Activated CD8-positive, alpha-beta memory T cell treated with anti-CD3 and anti-CD28 coated beads, Interleukin-2, amount 50 U/mL, for 24 hours (primary cell): ENCODE measurements around the gene KLHDC7B.

ENCODE experiments used
- DNase-seq: peaks from one replicate; pipeline ENCODE4 v3.0.0-alpha.2; 2020; ENCODE audit errors: extremely low read depth

KLHDC7B gene

GRCh38 chr22:50545522-50546325 lies at the start of gene KLHDC7B:
KLHDC7B (plus strand) TSS chr22:50545899; CDS start chr22:50546244, 345 bp downstream.
- DNase-seq = no peak

GRCh38 chr22:50497093-50497492 lies 48.6 kb upstream of the KLHDC7B start:
- no peak for DNase-seq

GRCh38 chr22:50498322-50498890 lies 47.3 kb upstream of the KLHDC7B start:
- peak; percentile 30 for DNase-seq

GRCh38 chr22:50500452-50500851 lies 45.2 kb upstream of the KLHDC7B start:
- no peak for DNase-seq

GRCh38 chr22:50502096-50502495 lies 43.6 kb upstream of the KLHDC7B start:
- DNase-seq = no peak

- DNase-seq = no peak
Measured at GRCh38 chr22:50502628-50503474, 42.8 kb upstream of the KLHDC7B start.

- DNase-seq = no peak
Measured at GRCh38 chr22:50503475-50504145, 42.1 kb upstream of the KLHDC7B start.

GRCh38 chr22:50504369-50505211 lies 41.1 kb upstream of the KLHDC7B start:
- no peak for DNase-seq

- DNase-seq = no peak
Measured at GRCh38 chr22:50505276-50505775, 40.4 kb upstream of the KLHDC7B start.

GRCh38 chr22:50505776-50506610 lies 39.7 kb upstream of the KLHDC7B start:
- no peak for DNase-seq

- DNase-seq = no peak
Measured at GRCh38 chr22:50506611-50507420, 38.9 kb upstream of the KLHDC7B start.

- peak; percentile 68 for DNase-seq
Measured at GRCh38 chr22:50507421-50507990, 38.2 kb upstream of the KLHDC7B start, which contains the start of gene LMF2. LMF2 (minus strand) TSS chr22:50507702; CDS start chr22:50507675, 27 bp downstream.

- peak; percentile 92 for DNase-seq
Measured at GRCh38 chr22:50507991-50508884, 37.5 kb upstream of the KLHDC7B start, which contains the start of gene NCAPH2. NCAPH2 (plus strand) TSS chr22:50508224; CDS start chr22:50508338, 114 bp downstream.

GRCh38 chr22:50508897-50509296 lies 36.8 kb upstream of the KLHDC7B start:
- DNase-seq = no peak

- no peak for DNase-seq
Measured at GRCh38 chr22:50513175-50513574, 32.5 kb upstream of the KLHDC7B start.

GRCh38 chr22:50516068-50516467 lies 29.6 kb upstream of the KLHDC7B start:
- no peak for DNase-seq

GRCh38 chr22:50516891-50517290 lies 28.8 kb upstream of the KLHDC7B start:
- no peak for DNase-seq
